Astrocyte of the hippocampus (primary cell): ENCODE data around the gene KRT13.

Experiments
- DNase-seq: peaks from one replicate; pipeline ENCODE4 v3.0.0; 2011; ENCODE audit warnings: low read depth, low spot score

The KRT13 gene

DNA sequence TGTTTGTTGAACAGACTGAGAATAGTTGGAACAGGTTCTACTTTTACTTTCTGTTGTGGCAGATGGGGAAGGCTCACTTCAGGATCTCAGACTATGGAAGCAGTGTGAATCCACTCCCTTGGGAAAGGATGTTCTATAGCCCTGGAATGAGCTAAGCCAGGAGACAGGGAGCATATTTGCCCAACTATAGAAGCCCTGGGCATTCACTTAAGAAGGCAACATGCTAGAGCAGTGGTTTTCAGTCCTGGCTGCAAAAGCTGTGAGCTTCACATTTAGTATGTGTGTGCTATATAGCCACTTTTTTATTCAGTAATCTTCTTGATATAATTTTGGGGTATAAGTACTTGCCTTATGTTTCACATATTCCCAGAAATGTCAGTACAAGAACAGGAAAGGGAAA, 37.1 kb downstream of the KRT13 start:
- DNase-seq, result no peak

DNA sequence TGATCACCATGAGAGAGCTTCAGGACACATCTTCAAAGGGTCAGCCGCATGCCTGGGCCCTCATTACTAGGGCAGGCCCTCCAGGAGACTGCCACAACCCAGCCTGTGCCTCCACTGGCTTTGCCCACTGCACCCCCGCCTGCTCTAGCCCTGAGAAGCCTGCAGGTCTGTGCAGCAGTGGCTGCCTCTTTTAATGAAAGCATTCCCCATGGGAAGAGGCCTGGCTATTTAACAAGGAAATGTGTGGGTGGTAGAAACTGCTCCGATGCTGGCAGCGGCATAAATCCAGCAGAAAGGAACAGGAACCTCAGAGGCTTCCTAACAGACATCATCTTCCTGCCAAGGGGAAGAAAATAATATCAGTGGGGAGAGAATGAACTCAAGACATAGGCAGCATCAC, 37.9 kb downstream of the KRT13 start:
- no peak for DNase-seq

DNA sequence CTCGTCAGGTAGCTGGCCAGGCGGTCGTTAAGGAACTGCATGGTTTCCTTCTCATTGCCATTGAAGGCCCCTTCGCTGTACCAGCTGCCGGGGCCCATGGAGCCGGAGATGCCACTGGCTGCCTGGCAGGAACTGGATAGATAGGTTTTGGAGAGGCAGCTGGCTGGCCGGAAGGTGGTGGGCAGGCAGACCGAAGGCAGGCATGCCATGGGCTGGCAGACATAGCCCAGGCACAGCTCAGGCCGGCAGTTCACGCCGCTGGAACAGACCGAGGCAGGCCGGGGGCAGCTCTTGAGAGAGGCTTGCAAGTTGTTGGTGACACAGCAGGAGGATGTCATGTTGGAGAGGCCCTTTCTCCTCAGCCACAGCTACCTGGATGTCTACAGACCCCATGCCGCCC, 38.4 kb downstream of the KRT13 start, which contains the start of gene KRT32:
KRT32 (minus strand) TSS at position 399 of the 400 bp plus-strand sequence; CDS start at position 338, 61 bp downstream.
- no peak for DNase-seq

DNA sequence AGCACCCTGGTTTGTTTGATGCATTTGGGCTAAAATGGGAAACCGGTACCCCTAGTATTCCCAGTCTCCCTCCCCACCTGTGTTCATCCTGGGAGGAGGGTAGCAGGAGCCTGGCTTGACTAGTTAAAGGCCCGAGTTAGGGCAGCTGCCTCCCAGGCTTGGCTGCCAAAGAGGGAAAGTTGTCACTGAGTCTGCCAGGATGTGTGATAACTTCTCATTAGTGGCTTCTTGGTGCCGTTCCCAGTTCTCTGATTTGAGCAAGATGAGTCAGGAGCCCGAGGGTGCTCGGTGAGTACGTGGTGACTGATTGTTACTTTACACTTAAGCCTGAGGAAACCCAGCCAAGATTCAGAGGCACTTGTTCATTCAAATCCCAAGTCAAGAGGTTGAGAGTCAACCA, 40.7 kb downstream of the KRT13 start:
- peak; percentile 98 for DNase-seq

DNA sequence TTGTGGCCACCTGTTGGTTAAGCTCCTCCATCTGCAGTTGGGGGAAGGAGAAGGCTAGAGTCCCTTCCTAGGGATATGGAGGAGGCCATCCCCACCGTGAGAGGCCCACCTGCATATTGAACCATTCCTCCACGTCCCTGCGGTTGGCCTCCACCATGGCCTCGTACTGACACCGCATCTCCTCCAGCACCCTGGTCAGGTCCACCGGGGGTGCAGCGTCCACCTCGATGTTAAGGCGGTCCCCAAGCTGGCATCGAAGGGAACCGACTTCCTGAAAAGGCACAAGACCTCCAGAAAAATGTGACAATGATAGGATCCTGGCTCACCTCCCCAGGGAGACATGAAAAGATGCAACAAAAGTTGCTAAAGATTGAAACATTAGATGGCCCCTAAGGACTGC, 41.2 kb downstream of the KRT13 start:
- DNase-seq, result no peak

DNA sequence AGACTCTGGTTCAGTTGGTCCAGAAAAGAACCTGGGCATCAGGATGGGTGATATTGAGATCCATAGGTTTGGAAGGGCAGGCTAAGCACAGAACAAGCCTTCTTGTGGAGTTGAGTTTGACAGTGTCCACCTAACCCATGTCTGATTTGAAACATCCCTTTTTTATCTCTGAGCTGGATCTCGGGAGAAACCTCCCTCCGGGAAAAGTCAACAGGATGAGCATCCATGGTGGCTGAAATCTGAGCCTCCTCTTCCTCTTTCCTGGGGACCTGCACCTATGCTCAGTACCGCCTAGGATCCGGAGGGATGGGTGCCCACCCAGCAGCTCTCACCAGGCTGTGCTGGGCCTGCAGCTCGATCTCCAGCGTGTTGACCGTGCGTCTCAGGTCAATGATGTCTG, 41.7 kb downstream of the KRT13 start:
- DNase-seq, result no peak

DNA sequence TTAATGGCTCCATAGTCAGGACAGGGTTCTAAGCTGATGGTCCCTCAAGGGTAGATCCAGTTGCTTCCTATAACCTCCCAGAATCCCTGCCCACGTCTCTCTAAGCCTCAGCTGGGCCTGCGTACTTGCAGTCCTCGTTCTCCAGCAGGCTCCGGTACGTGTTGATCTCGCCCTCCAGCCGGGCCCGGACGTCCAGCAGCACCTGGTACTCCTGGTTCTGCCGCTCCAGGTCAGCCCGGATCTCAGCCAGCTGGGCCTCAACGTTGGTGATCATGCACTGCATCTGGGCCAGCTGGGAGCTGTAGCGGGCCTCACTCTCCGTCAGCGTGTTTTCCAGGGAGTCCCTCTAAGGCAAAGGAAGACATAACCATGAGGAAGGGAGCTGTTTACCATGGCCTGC, 42.7 kb downstream of the KRT13 start:
- DNase-seq, result no peak

DNA sequence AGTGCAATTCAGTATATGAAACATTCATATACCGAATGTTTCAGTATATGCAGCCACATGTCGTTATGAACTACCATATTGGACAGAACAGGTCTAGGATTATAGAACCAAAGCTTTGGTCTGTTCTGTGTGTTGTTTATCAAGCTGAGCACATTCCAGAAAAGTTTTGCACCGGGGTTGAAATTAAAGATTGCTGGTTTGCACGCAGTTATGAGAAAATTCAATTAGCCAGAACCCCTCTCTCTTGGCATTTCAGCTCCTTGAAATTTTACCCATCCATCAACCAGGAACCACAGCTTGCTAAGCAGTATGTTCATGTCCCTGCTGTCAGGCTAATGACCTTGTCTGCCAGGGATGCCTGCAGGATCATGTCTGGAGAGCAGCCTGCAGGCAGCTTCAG, 47.7 kb downstream of the KRT13 start:
- no peak for DNase-seq

DNA sequence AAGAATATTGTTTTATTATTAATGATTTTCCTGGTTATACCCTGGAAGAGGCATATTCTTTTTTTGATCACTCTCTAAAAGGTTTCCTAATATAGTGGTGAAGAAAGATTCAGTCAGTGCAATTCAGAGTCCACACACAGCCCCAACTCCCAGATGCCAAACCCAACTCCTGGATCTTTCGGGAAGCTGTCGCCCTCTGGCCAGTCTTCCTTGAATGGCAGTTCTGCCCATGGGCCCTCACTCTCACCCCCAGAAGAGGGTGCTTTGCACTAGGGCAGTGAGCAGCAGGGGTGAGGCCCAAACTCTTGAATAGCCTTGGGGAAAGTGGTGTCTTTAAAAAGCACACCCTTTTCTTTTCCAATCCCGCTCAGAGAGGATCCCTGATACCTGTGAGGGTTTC, 49.2 kb downstream of the KRT13 start:
- no peak for DNase-seq

DNA sequence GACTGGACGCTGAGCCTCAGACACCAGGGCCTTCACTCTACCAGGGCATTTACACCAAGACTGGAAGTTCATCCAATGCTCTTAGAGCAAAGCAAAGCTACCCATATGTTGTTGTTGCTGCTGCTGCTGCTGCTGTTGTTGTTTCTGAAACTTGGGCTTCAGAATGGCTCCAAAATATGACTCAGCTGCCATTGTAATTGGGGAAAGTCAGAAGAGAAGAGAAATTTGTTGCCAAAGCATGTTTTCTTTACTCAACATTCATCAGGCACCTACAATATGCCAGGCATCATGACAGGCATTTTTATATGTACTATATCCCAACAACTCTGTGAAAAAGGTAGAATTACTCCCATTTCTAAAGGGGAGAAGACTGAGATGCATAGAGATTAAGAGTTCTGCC, 50.2 kb downstream of the KRT13 start:
- peak; percentile 52 for DNase-seq

DNA sequence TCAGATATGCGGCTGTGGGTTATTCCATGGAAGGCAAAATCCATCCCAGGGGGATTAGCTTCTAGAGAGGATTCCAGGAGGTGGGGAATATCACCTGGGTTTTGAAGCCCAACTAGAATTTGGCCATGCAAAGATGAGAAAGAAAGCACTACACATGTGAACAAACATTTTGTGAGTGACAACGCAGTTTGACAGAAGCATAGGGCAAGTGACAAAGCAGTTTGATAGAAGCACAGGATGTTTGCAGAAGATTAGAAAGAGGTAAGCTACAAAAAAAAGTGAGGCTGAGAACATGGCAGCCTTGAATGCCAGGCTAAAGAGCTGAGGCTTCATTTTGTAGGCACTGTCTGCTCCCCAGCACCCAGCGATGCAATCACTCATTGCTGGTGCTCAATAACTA, 52.3 kb downstream of the KRT13 start:
- no peak for DNase-seq

DNA sequence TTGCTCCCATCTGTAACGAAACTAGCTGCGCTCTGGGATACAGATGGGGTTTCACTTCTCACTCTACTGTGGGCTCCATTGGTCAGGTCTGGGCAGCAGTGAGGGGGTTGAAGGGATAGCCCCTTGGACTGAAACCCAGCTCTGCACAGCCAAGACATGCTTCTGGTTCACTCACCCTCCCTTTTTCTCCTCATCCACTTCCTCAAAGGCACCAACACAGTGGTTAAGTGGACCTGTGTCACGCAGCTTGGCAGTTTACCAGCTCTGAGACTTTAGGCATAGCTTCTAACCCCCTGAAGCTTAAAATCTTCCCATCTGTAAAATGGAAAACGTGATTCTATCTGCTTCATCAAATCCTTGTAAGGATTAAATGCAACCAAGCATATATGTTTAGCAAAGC, 53.1 kb downstream of the KRT13 start:
- no peak for DNase-seq

DNA sequence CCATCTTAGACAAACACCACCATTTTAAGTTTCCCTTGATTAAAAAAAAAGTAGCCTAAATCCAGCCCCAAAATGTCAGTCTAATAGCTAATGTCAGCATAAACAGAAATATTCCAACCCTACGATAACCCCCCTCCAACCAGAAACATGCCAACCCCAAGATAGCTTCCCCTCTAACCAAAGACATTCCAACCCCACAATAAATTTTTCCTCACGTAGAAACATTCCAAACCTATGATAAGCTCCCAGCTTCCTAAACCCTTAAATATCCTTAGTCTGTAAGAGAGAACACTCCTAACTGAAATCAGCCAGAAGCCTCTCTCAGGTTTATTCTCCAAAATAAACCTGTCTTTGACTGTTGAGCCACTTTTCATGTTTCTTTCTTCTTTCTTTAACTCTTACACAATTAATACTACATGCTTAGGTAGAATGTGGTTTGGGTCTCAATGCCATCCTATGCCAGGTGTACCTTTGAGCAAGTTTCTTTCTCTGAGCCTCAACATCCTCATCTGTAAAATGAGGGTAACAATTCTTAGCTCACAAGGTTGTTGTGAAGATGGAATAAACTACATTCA, 54.2 kb downstream of the KRT13 start:
- DNase-seq, result peak; percentile 19
